HG02642 (cell line): ENCODE measurements around the gene DEGS2.

ENCODE experiments used
- ATAC-seq: cut with Tn5 transposase; IDR thresholded peaks from one replicate; pipeline ENCODE4 v1.9.1; 2021; ENCODE audit warnings: mild to moderate bottlenecking; ENCODE audit not compliant: unreplicated experiment, poor library complexity

DEGS2 gene

DNA sequence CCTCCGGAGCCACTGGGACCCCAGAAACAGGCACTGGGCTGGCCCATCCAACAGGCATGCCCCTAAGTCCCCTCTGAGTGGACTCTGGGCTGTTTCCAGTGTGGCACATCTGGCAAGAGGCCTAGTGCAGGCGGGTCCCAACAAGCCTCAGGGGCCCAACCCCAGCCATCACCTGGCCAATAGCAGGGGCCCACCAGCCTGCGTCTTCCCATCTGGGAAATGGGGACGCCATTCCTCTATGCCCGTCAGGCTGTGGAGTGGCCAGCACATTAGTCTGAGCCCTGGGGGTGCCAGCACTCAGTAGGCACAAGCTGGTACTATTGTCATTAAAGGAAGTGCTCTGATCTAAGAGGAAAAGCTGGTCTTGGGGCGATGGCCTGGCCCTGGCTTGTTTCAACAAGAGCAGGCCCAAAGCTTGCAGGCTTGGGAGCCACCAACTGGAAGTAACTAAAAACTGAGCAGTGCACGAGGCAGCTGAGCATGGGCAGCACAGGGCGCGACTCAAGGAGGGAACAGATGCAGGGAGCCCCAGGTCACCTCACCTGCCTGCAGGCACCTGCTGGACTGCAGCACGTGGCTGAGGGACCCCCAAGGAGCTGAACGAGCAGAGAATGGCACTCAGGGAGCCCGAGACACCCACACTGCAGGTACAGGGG, 8.4 kb downstream of the DEGS2 start:
- no peak for ATAC-seq

DNA sequence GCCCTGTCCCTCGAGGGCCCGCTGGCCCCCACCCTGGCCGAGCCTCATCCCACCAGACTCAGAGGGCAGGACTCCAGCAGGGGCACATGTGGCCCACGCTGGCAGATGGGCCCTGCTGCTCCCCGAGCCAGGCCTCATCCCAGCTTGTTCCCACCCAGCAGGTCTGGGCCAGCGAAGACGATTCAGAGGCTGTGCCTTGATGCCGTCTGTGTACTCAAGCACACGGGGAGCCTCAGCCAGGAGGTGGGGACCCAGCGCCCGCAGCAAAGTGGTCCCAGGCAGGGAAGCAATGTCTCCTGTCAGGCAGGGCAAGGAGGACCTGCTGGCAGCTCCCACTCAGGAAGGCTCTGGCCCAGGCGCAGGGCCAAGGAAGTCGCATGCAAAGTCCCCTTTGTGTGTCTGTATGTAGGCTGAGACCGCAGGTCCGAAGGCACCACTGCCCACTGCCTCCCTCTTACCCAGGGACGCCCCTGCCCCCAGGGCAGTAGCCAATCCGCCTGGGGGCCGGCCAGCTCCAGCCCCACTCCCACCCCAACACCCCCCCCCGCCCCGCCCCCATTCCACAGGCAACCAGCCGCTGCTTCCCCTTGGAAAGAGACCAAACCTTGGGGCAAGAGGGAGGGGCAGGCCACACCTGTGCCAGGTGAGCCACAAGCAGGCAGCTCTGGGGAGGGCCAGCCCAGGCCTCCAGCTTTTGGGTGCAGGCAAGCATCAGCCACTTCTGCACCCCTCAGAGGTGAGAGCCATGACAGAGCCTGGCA, 9.4 kb downstream of the DEGS2 start:
- no peak for ATAC-seq

GRCh38 chr14:100148837-100149731, 10.4 kb downstream of the DEGS2 start:
- no peak for ATAC-seq

GRCh38 chr14:100147691-100148464, 11.6 kb downstream of the DEGS2 start:
- no peak for ATAC-seq

GRCh38 chr14:100147181-100147631, 12.2 kb downstream of the DEGS2 start:
- no peak for ATAC-seq

DNA sequence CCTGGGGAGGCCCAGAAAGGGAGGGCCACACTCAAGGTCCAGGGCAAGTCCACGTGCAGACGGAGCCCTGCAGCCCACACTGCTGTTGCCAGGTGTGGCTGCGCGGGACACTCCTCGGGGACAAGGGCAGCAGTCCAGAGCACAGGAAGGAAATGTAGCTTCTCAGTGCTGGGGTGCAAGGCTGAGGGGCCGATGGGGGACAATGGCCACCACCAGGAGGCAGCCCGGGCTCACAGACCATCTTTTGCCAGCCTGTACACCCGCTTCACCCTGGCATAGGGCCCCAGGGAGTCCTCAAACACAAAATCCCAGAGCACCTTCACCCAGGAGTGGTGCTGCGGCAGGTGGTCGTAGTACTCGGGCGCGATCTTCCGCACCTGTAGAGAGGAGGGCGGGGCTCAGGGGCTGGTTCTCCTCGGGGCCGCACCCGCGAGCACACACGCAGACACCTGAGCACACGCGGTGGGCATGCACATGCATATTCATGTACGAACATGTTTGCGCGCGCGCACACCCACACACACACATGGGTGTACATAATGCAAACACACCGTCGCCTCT, 12.8 kb downstream of the DEGS2 start:
- no peak for ATAC-seq

GRCh38 chr14:100145682-100146464, 13.6 kb downstream of the DEGS2 start:
- no peak for ATAC-seq

DNA sequence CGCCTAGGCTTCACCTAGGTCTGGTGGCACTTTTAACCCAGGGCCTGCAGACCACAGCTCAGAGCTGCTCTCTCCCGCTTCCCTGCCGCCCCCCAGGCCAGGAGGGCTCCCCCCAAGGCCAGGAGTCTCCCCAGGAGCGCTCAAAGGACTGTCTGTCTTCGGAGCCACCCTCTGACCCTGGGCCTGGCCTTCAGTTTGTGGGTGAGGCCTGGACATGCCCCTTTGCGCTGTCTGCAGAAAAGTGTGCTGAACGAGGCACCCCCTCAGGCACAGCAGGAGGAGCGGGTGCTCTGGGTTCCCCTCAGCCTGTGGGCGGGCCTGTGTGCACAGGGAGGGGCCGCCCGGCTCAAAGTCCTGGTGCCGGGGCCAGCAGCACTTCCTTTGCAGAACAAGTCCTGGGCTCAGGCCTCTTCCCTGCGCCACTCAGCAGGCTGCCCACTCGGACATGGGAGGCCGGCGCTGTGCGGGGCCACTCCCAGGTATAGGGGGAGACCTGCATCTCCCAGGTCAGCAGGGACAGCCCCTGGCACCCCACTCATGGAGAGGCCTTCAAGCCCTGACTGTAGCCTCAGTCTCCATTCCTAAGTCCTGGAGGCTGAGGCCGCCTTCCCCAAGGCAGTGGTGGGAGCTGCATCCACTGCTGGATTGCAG, 14.3 kb downstream of the DEGS2 start:
- no peak for ATAC-seq

DNA sequence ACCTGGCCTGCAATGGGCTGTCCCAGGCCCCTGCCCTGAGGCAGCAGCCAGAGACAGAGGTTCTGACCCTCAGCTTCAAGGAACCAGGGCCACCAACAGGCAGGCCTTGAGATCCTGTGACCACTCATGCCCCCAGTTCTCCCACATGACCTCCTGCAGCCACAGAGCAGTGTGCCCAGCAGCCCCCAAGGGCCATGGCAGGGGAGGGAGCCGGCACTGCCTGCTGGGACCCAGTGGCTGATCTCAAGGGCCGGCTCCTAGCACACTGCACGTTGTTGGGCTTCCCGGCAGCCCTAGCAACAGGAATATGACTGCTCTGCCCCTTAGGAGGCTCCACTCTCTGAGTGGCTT, 14.8 kb downstream of the DEGS2 start:
- no peak for ATAC-seq

- no peak for ATAC-seq
These were observed 15.5 kb downstream of the DEGS2 start for GRCh38 chr14:100143934-100144333.

- ATAC-seq: no peak
These were observed 15.9 kb downstream of the DEGS2 start for GRCh38 chr14:100143523-100143922.

GRCh38 chr14:100142073-100143040, 17.1 kb downstream of the DEGS2 start:
- ATAC-seq: no peak

DNA sequence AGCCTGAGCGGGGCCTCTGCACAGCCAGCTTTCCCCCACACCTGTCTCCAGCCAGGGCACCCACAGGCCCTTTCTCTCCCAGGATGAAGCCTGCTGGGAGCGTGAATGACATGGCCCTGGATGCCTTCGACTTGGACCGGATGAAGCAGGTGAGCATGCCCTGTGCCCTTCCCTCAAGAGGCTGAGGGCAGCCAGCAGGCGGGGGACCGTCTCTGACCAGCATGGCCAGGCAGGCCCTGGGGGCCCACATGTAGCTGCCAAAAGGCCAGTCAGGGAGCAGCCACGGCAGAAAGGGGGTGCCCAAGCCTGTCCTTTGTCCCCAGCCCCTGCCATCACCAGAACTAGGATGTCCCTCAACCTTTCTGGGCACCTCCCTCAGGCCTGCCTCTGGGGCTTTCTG, 18.3 kb downstream of the DEGS2 start:
- ATAC-seq: no peak

DNA sequence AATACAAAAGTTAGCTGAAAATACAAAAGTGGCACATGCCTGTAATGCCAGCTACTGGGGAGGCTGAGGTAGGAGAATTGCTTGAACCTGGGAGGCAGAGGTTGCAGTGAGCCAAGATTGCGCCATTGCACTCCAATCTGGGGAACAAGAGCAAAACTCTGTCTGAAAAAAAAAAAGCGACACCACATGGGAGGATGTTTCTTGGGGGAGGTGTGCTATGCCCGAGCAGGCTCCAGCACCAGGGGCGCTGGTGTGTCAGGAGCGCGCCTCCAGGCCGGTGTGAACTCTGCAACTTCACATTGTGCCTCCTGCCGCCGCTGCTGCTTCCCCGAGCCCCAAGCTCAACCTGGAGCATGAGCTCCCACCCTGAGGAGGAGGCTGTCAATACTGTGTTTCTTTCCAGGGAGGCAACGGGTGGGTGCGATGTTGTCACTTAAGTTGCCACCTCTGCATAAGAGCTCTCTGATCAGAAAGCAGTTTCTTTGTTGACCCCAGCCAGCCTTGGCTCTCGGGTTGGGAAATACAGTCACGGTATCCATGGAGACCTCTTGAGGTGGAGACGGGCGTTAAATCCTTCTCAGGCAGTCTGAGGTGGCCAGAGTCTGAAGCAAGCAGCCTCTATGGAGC, 18.9 kb downstream of the DEGS2 start:
- ATAC-seq: no peak

DNA sequence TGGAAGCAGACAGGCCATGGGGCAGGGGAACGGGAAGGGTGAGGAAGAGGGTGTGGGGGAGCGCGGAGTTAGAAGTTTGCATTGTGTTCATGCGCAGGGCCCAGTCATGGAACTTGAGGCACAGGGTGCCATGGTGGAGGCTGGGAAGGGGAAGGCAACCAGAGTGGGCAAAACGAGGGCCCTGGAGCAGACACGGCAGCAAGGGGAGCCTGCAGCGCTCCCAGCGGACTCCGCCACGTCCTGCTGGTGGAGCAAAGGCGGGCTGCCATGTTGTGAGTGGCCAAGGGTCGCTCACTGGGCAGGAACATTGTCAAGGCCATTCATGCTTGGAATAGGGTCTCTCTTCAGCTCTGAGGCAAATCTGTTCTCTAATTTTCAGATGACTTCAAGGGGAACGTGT, 20.5 kb downstream of the DEGS2 start:
- ATAC-seq: no peak

- peak; percentile 47 for ATAC-seq
These were observed 21.2 kb downstream of the DEGS2 start for GRCh38 chr14:100138082-100138787.

- no peak for ATAC-seq
These were observed 22.3 kb downstream of the DEGS2 start for GRCh38 chr14:100137173-100137572.
